Stomach (tissue), 4 donors: ENCODE measurements around the gene C15orf61.

Experiments used
- POLR2A ChIP-seq, 4 donors: fragments of 450-650 bp; IDR thresholded peaks; one replicate each; pipeline ENCODE4 v1.6.1; 2016; ENCODE audit warnings: antibody characterized with exemption in 4 of 4, control low read depth in 2 of 4, mild to moderate bottlenecking in 1 of 4, moderate library complexity in 1 of 4
- TF ChIP-seq, protein P1 (sequence below), 7 experiments: fragments of 450-650 bp in 4 of 7; fragments of 200-600 bp in 3 of 7; sonication (generic) in 3 of 7; IDR thresholded peaks; one replicate each; pipeline ENCODE4 v1.5.1; 2016 to 2019; ENCODE audit warnings: antibody characterized with exemption in 7 of 7, control low read depth in 2 of 7, mild to moderate bottlenecking in 1 of 7

DNA sequence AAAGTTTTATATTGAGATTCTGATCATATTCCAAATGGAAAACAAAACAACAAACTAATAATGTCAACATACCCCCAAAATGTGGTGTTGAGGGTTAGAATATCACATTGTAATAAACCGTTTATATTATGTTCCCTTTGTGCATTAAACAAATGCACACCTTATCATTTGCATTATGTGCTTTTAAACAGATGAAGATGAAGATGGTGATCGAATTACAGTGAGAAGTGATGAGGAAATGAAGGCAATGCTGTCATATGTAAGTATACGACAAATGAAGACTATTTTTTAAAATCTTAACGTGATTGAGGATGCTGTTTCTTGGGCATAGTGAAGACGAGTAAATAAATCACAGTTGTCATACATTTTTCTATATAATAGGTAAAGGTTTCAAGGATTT lies 42.2 kb downstream of the C15orf61 start:
- TF ChIP-seq, protein P1, sequence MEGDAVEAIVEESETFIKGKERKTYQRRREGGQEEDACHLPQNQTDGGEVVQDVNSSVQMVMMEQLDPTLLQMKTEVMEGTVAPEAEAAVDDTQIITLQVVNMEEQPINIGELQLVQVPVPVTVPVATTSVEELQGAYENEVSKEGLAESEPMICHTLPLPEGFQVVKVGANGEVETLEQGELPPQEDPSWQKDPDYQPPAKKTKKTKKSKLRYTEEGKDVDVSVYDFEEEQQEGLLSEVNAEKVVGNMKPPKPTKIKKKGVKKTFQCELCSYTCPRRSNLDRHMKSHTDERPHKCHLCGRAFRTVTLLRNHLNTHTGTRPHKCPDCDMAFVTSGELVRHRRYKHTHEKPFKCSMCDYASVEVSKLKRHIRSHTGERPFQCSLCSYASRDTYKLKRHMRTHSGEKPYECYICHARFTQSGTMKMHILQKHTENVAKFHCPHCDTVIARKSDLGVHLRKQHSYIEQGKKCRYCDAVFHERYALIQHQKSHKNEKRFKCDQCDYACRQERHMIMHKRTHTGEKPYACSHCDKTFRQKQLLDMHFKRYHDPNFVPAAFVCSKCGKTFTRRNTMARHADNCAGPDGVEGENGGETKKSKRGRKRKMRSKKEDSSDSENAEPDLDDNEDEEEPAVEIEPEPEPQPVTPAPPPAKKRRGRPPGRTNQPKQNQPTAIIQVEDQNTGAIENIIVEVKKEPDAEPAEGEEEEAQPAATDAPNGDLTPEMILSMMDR (IDR thresholded peaks at IDR 0.05): no peak
- no peak for TF ChIP-seq POLR2A (IDR thresholded peaks at IDR 0.05)
